ENCODE results near the gene TMEM31.

The TMEM31 gene, protein sequence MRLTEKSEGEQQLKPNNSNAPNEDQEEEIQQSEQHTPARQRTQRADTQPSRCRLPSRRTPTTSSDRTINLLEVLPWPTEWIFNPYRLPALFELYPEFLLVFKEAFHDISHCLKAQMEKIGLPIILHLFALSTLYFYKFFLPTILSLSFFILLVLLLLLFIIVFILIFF

GRCh38 chrX:103710609-103711008 is at the start of gene TMEM31:
TMEM31 (plus strand) TSS chrX:103710909; CDS start chrX:103712259, 1,350 bp downstream.
- DNase-seq (ENCODE audit: low read depth, low spot score): no peak

DNA sequence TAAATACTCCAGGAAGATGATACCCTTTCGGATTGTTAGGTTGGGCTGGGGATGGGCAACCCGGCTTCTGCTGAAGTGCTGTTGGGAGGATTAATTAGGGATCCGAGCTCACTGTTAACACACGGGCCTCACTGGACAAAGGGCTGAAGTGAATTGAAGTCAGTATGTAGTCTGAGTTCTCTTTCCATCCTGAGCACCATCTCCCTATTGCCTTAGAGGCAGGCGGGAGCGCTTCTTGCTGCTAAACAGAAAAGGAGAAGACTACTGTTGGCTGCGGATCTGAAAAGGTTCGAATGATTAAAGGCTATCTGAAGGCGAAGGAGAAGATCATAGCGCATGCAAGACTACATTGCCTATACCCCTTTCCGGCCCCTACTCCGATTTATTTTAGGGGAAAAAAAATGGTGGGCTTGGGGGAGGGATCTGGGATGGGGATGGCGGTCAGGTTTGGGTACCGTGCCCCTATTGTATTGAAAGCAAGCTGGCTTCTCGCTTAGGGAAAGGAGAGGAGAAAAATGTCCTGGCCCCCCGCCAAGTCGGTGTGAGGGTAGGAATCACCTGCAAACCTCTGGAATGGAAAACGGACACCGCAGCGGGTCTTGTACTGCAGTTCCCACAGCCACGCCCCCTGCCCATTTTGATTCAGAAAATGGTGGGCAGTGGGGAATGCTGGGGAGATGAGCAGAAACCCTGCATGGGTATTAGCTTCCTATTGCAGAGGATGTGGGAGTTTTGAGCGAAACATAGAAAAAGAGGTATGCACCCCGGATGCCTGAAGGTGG is 46.5 kb upstream of the TMEM31 start:
- DNase-seq (ENCODE audit: low read depth, low spot score): no peak

DNA sequence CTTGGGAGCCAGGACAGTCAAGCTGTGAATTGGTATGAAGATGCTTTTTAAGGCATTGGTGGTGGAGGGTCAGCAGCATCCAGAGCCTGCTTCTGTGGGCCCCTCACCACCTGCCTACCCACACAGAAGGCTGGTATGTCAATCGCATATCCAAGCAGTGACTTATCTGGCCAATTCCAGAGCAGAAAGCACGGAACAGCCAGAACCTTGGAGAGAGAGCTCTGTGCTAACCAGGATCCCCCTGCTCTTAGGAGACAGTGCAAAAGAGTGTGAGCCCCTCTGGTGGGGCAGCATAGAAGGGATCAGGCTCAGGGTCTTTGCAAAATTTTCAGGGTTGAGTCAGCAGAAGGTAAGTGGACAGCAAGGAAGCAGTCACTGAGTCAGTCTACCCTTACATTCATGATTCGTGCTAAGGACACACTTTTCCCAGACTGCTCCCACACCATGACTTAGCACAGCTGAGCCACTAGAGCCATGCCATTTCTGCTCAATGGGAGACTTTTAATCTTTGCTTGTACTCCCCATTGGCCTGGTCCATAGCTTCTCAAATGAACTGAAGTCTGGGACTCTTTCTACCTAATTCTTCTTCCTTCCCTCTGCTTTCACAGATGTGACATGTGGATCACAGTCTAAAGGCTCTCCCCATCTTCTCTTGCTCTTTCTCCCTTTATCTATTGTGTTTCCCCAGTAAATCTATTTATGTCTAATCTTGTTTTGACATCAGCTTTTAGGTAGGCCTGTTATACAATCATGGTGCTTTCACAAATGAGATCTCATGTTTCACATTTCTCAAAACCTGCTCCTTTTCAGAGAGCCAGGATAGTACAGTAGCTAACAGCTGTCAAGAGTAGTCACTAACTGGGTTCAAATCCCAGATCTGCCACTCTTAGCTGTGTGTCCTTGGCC is 44.3 kb upstream of the TMEM31 start:
- no peak for DNase-seq (ENCODE audit: low read depth, low spot score)

- no peak for DNase-seq (ENCODE audit: low read depth, low spot score)
Measured at GRCh38 chrX:103669745-103670144, 41.0 kb upstream of the TMEM31 start.

DNA sequence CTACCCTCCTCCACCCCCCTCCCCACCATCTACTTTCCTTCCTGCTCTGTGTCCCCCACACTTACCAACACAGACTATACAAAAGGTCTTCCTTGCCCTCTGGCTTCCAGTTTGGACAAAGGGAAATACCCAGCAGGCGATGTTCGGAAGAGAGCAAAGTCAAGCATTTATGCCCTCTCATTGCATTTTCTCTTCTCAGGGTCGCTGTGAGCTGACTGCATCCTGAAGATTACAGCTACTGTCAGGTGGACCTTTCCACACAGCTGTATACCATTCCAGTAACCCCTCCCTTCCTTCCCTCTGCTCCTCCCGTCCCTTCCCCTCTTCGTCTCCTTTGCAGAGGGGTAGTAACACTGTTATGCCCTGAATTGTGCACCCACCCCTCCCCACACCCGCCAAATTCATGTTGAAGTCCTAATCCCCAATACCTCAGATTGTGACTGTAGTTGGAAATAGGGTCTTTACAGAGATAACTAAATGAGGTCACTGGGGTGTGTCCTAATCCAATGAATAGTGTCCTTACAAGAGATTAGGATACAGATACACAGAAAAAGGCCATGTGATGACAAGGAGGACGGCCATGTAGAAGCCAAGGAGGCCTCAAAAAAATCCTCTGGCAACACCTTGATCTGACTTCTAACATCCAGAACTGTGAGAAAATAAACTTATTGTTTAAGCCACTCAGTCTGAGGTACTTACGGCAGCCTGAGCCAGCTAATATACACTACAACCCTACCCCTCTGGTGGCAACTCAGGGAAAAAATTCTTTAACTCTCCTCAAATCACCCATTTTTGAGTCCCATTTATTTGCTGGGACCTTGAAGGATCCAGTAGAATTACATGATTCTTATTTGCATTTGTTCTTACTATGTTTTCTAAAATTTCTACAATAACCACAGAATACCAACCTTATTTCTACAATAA is 35.9 kb upstream of the TMEM31 start:
- DNase-seq (ENCODE audit: low read depth, low spot score): peak; percentile 25

DNA sequence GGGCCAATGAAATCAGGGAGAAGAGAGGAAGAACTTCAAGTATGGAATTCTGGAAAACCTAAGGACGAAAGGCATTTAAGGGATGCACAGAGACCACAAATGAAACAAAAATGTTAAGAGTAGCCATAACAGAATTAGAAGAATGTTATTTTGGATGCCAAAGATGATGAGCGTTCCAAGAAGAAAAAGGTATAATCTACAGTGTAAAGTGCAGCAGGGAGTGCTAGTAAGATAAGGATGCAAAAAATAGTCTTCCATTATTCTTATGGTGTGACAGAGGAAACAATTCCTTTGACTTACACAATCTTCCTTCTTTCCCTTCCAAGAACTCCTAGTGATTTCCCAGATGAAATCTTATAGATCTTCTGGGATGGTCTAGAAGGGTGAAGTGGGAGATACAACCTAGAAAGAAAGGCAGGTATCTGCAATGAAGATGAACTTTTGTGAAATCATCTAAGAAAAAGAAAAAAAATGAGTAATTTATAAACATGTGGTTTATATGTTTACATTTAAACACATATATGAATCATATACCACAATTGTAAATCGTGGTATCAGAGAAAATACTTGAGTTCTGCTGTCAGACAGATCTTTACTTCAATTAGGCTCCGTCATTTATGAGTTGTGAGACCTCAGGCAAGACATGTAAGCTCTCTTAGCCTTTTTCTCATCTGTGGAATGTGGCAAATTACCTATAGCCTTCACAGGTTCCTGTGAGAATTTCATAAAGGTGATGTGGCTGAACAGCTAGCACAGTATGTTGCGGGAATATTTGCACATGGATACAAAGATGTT is 32.3 kb upstream of the TMEM31 start:
- DNase-seq (ENCODE audit: low read depth, low spot score): no peak

DNA sequence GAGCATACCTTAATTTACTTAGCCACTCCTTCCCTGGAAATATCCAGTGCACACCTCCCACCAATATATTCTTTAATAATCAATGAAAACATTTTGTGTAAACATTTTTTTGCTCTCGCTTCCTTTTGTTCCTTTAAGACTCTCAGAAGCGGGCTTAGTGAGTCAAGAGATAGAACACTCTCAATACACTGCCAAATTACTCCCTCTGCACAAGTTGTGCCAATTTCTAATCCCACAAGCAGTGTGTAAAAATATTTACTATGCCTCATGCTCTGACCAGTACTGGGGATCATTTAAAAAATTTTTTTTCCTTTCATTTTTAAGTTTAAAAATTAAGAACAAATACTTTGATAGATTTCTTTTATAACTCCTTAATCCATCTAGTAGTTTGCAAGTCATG is 29.3 kb upstream of the TMEM31 start:
- DNase-seq (ENCODE audit: low read depth, low spot score): no peak

- DNase-seq (ENCODE audit: low read depth, low spot score): no peak
Measured at GRCh38 chrX:103685396-103685795, 25.3 kb upstream of the TMEM31 start.

- peak; percentile 100 for DNase-seq (ENCODE audit: low read depth, low spot score)
Measured at GRCh38 chrX:103686199-103687072, 24.3 kb upstream of the TMEM31 start, which contains the start of gene MORF4L2. MORF4L2 (minus strand) TSS chrX:103686699; CDS start chrX:103677027, 9,672 bp downstream.

DNA sequence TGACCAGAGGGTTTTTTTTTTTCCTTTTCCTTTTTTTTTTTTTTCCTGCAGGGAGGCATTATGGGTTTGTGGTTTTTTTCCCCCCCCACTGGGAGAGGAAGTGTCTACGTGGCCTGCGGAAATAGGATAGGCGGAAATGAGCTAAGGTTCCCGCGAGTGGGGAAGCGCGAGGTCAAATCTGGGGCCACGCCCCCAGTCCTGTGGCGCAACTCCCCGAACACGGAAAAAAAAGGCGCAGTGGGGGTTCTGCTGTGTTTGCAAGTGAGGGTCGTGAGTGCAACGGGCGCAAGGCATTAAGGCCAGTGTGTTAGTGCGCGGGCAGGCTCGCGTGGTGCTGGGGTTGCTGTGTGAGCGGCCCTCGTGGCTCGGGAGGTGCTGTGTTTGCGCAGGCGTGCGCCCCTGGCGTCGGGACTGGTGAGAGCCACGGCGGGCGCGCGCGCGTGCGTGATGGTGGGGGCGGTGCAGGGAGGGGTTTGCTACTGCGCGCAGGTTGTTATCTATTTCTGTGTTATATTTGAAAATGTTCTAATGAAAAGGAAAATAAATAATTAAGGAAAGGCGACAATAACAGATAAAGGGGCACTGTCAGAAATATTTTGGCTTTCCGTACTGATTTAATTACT is 23.5 kb upstream of the TMEM31 start:
- peak; percentile 91 for DNase-seq (ENCODE audit: low read depth, low spot score)

- peak; percentile 91 for DNase-seq (ENCODE audit: low read depth, low spot score)
Measured at GRCh38 chrX:103687696-103688201, 23.0 kb upstream of the TMEM31 start.

- DNase-seq (ENCODE audit: low read depth, low spot score): peak; percentile 8
Measured at GRCh38 chrX:103688946-103689345, 21.8 kb upstream of the TMEM31 start.

GRCh38 chrX:103691059-103691458 is 19.6 kb upstream of the TMEM31 start:
- no peak for DNase-seq (ENCODE audit: low read depth, low spot score)

DNA sequence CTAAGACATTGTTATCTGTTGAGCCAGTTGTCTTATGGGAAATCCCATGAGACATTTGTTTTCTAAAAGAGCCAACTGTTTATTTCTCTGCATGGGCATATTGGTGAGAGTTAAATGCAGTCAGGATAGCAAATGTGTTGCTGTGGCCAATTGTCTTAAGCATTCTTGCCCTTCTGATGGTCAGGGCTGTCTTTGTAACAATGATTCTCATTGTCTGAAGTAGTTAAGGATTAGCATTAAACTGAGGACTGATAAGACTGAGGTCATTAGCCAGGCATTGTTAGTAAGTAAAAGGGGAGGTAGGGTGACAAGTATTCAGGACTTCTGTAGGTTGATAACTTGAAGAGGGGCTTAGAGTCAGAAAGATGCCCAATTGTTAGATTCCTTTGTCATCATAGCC is 13.0 kb upstream of the TMEM31 start:
- DNase-seq (ENCODE audit: low read depth, low spot score): peak; percentile 28

GRCh38 chrX:103699243-103699642 is 11.5 kb upstream of the TMEM31 start:
- DNase-seq (ENCODE audit: low read depth, low spot score): no peak

GRCh38 chrX:103704863-103705262 is 5.8 kb upstream of the TMEM31 start:
- no peak for DNase-seq (ENCODE audit: low read depth, low spot score)

DNA sequence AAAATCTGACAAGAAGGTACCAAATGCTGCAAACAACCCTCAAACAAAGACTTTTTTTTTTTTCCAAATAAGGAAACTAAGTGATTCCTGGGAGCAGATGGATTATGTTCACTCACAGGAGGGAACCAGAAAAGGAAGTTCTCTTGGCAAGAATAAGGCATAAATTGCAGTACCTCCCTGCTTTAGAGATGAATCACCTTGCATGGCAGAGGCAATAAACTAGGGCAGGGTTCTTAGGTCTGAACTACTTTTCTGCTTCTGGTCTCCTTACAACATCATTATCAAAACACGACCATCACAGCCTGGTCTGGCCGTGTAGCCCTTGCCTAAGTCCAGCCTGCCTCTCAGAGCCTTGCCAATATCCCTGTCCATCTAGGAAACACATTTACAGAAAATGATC is 6.3 kb downstream of the TMEM31 start:
- no peak for DNase-seq (ENCODE audit: low read depth, low spot score)

DNA sequence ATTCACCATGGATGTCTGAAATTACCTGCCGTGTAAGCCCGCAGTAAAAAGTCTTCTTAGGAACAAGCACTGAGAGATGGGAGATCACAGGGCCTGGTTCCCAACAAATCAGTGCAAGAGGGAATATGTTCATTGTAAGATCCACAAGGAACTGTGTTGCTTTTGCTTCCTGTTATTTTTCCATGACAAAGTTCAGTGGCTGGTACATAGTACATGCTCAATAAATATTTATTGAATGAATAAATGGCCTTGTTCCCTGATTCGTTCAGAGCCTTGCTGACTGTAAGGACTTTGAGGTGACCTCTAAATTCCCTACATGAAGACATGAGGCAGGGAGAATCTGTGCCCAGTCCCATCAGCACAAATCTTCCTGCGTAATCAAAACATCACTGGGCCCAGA is 7.4 kb downstream of the TMEM31 start:
- no peak for DNase-seq (ENCODE audit: low read depth, low spot score)

GRCh38 chrX:103722505-103722904 is 11.8 kb downstream of the TMEM31 start:
- no peak for DNase-seq (ENCODE audit: low read depth, low spot score)

Data from ELF-1 (cell line).